SK-N-SH (cell line): ENCODE results near the gene TRAIP. TPM values are rescaled to one million over a fixed set of nuclear protein-coding genes. Genes with fewer than 3 reads are reported as not detected.

Experiments
- CTCF ChIA-PET: fragments of 300-600, 350-600 bp; formaldehyde crosslinking; extraction: SDS; loops from one replicate; lab custom pipeline; 2021; lab: Yijun Ruan, JAX
- POLR2A ChIA-PET: fragments of 350-600 bp; sonication (Branson Sonifier 250); formaldehyde crosslinking; extraction: SDS; loops from one replicate; lab custom pipeline; 2020; ENCODE audit warnings: antibody characterized with exemption, inconsistent platforms; lab: Yijun Ruan, JAX
- DNase-seq: peaks from one replicate; pipeline ENCODE4 v3.0.0; 2012
- H2AFZ ChIP-seq: fragments of 200-600 bp; sonication (generic); 2 replicates; pipeline ENCODE4 v1.8.1; 2016; ENCODE audit warnings: antibody characterized with exemption, mild to moderate bottlenecking, low read depth
- H3F3A ChIP-seq: fragments of 200-600 bp; sonication (generic); replicated peaks from 2 replicates; pipeline ENCODE3; 2016; ENCODE audit warnings: antibody characterized with exemption, mild to moderate bottlenecking; ENCODE audit not compliant: insufficient read depth
- H3K27ac ChIP-seq, 2 experiments: fragments of 200-500 bp in 1 of 2; fragments of 200-600 bp in 1 of 2; sonication (Bioruptor generic) in 1 of 2; sonication (generic), shearing (Covaris generic) in 1 of 2; 2 replicates each; pipeline versions ENCODE4 v1.5.1 to v1.6.1; 2014 to 2016; ENCODE audit warnings: low read depth in 2 of 2, inconsistent platforms in 1 of 2, low read length in 1 of 2, mild to moderate bottlenecking in 1 of 2, mixed read lengths in 1 of 2
- H3K27me3 ChIP-seq: fragments of 200-600 bp; sonication (generic), shearing (Covaris generic); 2 replicates; pipeline ENCODE4 v1.6.1; 2016; ENCODE audit warnings: mixed run types; ENCODE audit not compliant: insufficient read depth
- H3K36me3 ChIP-seq, 2 experiments: fragments of 200-500 bp in 1 of 2; fragments of 200-600 bp in 1 of 2; sonication (Bioruptor generic) in 1 of 2; sonication (generic) in 1 of 2; replicated peaks in 1 of 2; 2 replicates each; pipeline versions ENCODE3 to v1.5.1; 2014 to 2016; ENCODE audit warnings: low read length in 1 of 2, mild to moderate bottlenecking in 1 of 2; ENCODE audit not compliant: insufficient read depth in 2 of 2, control insufficient read depth in 1 of 2
- H3K4me1 ChIP-seq, 2 experiments: fragments of 200-500 bp in 1 of 2; fragments of 200-600 bp in 1 of 2; sonication (Bioruptor generic) in 1 of 2; sonication (generic), shearing (Covaris generic) in 1 of 2; 2 replicates each; pipeline versions ENCODE4 v1.5.1 to v1.6.1; 2014 to 2016; ENCODE audit warnings: low read depth in 1 of 2, low read length in 1 of 2, mixed run types in 1 of 2; ENCODE audit not compliant: insufficient read depth in 2 of 2, control insufficient read depth in 1 of 2
- H3K4me2 ChIP-seq: fragments of 200-600 bp; sonication (generic), shearing (Covaris generic); 2 replicates; pipeline ENCODE4 v1.6.1; 2017; ENCODE audit warnings: mixed run types
- H3K4me3 ChIP-seq, 2 experiments: fragments of 200-500 bp in 1 of 2; fragments of 200-600 bp in 1 of 2; sonication (Bioruptor generic) in 1 of 2; sonication (generic), shearing (Covaris generic) in 1 of 2; 2 replicates each; pipeline versions ENCODE4 v1.5.1 to v1.8.1; 2014 to 2016; ENCODE audit warnings: low read depth in 2 of 2, inconsistent platforms in 1 of 2, low read length in 1 of 2, mild to moderate bottlenecking in 1 of 2, mixed read lengths in 1 of 2, moderate library complexity in 1 of 2
- H3K79me2 ChIP-seq: fragments of 200-600 bp; sonication (generic); 2 replicates; pipeline ENCODE4 v1.8.1; 2017; ENCODE audit warnings: mild to moderate bottlenecking; ENCODE audit not compliant: insufficient read depth
- H3K9ac ChIP-seq: fragments of 200-600 bp; sonication (generic); 2 replicates; pipeline ENCODE4 v1.6.1; 2017; ENCODE audit warnings: mixed run types
- H3K9me2 ChIP-seq: fragments of 200-600 bp; sonication (generic); 2 replicates; pipeline ENCODE4 v1.6.1; 2017; ENCODE audit warnings: mixed run types
- H3K9me3 ChIP-seq: fragments of 200-600 bp; sonication (generic); 2 replicates; pipeline ENCODE4 v1.6.1; 2017; ENCODE audit warnings: mixed run types, mild to moderate bottlenecking, moderate library complexity
- H4K20me1 ChIP-seq: fragments of 200-600 bp; sonication (generic); 2 replicates; pipeline ENCODE4 v1.6.1; 2017; ENCODE audit warnings: mild to moderate bottlenecking, mixed run types; ENCODE audit not compliant: insufficient read depth
- FOSL2 ChIP-seq: IDR thresholded peaks from 2 replicates; pipeline ENCODE4 v1.4.0; 2012; ENCODE audit warnings: low read depth, mild to moderate bottlenecking, moderate library complexity, borderline replicate concordance
- GABPA ChIP-seq: IDR thresholded peaks from 2 replicates; pipeline ENCODE4 v1.4.0; 2012; ENCODE audit warnings: low read depth, mild to moderate bottlenecking
- MEF2A ChIP-seq: IDR thresholded peaks from 2 replicates; pipeline ENCODE4 v1.4.0; 2012; ENCODE audit warnings: low read depth, borderline replicate concordance
- MXI1 ChIP-seq: IDR thresholded peaks from 2 replicates; pipeline ENCODE4 v1.6.1; 2012; ENCODE audit warnings: mild to moderate bottlenecking, low read depth, low read length, improper control_type of control experiment
- NFIC ChIP-seq: IDR thresholded peaks from 2 replicates; pipeline ENCODE4 v1.4.0; 2012; ENCODE audit warnings: borderline replicate concordance
- NRF1 ChIP-seq: IDR thresholded peaks from 2 replicates; pipeline ENCODE4 v1.6.1; 2012; ENCODE audit warnings: low read depth, mild to moderate bottlenecking, low read length
- POLR2AphosphoS5 ChIP-seq: IDR thresholded peaks from 2 replicates; pipeline ENCODE4 v1.6.1; 2012; ENCODE audit warnings: low read depth, low read length
- SIN3A ChIP-seq: IDR thresholded peaks from 2 replicates; pipeline ENCODE4 v1.6.1; 2012; ENCODE audit warnings: low read depth, mild to moderate bottlenecking, low read length, moderate library complexity, borderline replicate concordance
- SMC3 ChIP-seq: IDR thresholded peaks from 2 replicates; pipeline ENCODE4 v1.6.1; 2012; ENCODE audit warnings: low read depth, low read length, improper control_type of control experiment
- TCF12 ChIP-seq: IDR thresholded peaks from 2 replicates; pipeline ENCODE4 v1.4.0; 2012
- WGBS: methylation state at CpG from one replicate; pipeline ENCODE4 v1.1.6; 2017; ENCODE audit warnings: low lambda C conversion rate; 5-methylcytosine and 5-hydroxymethylcytosine counted together
- polyA plus RNA-seq, 3 experiments: library from polyadenylated mRNA; depleted of rRNA; stranded (reverse); fragments of >200 nt; gene quantifications; 2 replicates each; pipeline ENCODE4 v1.2.3, GENCODE V29; 2012
- TF ChIP-seq, protein P1 (sequence below): IDR thresholded peaks from 2 replicates; pipeline ENCODE4 v1.6.1; 2012; ENCODE audit warnings: mild to moderate bottlenecking, low read depth, low read length, moderate library complexity
- TF ChIP-seq, protein P2 (sequence below): IDR thresholded peaks from 2 replicates; pipeline ENCODE4 v1.4.0; 2012; ENCODE audit warnings: low read depth, borderline replicate concordance
- TF ChIP-seq, protein P3 (sequence below): fragments of 200-600 bp; sonication (generic); IDR thresholded peaks from 2 replicates; pipeline ENCODE4 v1.6.1; 2017; ENCODE audit warnings: antibody characterized with exemption, mild to moderate bottlenecking, moderate library complexity

TRAIP gene
- polyA plus RNA-seq, 1 of the 3 experiments (the other 2 are of a cell fraction) = 8.1 TPM

DNA sequence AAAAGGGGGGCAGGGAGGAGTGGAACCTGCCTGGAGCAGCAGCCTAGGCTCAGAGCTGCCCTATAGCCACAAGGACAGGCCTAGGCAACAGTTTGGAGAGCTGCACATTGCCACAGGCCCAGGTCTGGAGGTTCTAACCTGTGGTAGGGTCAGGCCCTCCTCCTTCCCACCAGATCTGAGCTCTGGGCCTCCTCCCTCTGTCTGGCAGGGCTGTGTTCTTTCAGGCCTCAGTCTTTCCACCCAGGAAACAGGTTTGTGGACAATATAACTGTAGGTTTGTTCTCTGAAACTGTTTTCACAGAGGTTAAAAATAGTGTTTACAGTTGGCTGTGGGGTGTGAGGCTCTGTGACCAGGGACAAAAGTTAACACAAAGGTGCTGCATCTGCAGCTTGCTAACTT, 22.3 kb upstream of the TRAIP start:
- peaks cover 0 to 7% of the 10 kb centered on the region in 2 experiments; a peak in 1 of 4 replicates for H3K4me1 ChIP-seq
- H3K36me3 ChIP-seq = no peaks in the 10 kb centered on the region
- H4K20me1 ChIP-seq = no peaks in the 10 kb centered on the region
- no peak overlapping the region for H3K4me2 ChIP-seq
- POLR2A ChIA-PET = no interaction called here
- no peak overlapping the region for H3K27ac ChIP-seq
- H3F3A ChIP-seq = no peaks in the 10 kb centered on the region
- H3K4me3 ChIP-seq = no peak overlapping the region
- H3K27me3 ChIP-seq = no peaks in the 10 kb centered on the region; the same call in 1 of the 2 replicates
- CTCF ChIA-PET = interaction anchor here (1.0 to 1.3 kb wide), 2 partner anchors 39 to 339 kb away, joined by 3 to 6 read pairs; no protein-coding TSS in a partner anchor
- H2AFZ ChIP-seq = no peak overlapping the region
- no peak overlapping the region for H3K9ac ChIP-seq
- DNase-seq = no peak
- no peaks in the 10 kb centered on the region for H3K9me2 ChIP-seq
- H3K79me2 ChIP-seq = no peaks in the 10 kb centered on the region
- TF ChIP-seq FOSL2 = no peak
- no peaks in the 10 kb centered on the region for H3K9me3 ChIP-seq

DNA sequence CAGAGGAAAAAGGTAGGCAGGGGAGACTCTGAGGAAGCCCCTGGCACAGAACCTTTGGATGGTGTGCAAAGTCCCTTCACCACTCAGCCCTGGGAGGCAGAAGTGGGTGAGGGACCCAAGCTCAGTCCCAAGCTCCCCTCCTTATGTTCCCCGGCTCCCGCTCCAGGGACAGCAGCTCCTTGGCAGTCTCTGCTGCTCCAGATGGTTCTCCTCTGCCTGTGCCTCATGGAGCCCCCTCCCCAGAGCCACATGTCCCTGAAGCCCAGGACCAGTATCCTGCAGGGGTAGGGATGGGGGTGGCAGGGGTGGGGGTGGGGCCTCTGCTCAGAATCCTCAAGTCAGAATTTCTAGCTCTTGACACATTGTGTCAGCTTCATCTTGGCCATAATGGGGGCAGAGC, 21.4 kb upstream of the TRAIP start:
- H3F3A ChIP-seq = no peaks in the 10 kb centered on the region
- ChIA-PET CTCF (interaction anchor here (1.0 to 1.3 kb wide), 2 partner anchors 38 to 338 kb away, joined by 3 to 6 read pairs; no protein-coding TSS in a partner anchor), POLR2A (no interaction called here)
- H3K9ac ChIP-seq = no peak overlapping the region
- H3K9me3 ChIP-seq = no peaks in the 10 kb centered on the region
- DNase-seq = no peak
- H3K36me3 ChIP-seq = no peaks in the 10 kb centered on the region
- no peaks in the 10 kb centered on the region for H4K20me1 ChIP-seq
- no peaks in the 10 kb centered on the region for H3K79me2 ChIP-seq
- 90% methylated on average over 2 of the region's 2 CpGs for WGBS
- peaks cover 0 to 17% of the 10 kb centered on the region in 2 experiments; a peak in 1 of 4 replicates for H3K4me1 ChIP-seq
- H3K4me3 ChIP-seq = no peak overlapping the region
- H3K9me2 ChIP-seq = no peaks in the 10 kb centered on the region
- TF ChIP-seq, protein P1, sequence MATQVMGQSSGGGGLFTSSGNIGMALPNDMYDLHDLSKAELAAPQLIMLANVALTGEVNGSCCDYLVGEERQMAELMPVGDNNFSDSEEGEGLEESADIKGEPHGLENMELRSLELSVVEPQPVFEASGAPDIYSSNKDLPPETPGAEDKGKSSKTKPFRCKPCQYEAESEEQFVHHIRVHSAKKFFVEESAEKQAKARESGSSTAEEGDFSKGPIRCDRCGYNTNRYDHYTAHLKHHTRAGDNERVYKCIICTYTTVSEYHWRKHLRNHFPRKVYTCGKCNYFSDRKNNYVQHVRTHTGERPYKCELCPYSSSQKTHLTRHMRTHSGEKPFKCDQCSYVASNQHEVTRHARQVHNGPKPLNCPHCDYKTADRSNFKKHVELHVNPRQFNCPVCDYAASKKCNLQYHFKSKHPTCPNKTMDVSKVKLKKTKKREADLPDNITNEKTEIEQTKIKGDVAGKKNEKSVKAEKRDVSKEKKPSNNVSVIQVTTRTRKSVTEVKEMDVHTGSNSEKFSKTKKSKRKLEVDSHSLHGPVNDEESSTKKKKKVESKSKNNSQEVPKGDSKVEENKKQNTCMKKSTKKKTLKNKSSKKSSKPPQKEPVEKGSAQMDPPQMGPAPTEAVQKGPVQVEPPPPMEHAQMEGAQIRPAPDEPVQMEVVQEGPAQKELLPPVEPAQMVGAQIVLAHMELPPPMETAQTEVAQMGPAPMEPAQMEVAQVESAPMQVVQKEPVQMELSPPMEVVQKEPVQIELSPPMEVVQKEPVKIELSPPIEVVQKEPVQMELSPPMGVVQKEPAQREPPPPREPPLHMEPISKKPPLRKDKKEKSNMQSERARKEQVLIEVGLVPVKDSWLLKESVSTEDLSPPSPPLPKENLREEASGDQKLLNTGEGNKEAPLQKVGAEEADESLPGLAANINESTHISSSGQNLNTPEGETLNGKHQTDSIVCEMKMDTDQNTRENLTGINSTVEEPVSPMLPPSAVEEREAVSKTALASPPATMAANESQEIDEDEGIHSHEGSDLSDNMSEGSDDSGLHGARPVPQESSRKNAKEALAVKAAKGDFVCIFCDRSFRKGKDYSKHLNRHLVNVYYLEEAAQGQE = no peak
- TF ChIP-seq POLR2AphosphoS5 (no peak), SMC3 (no peak), MXI1 (no peak), GABPA (no peak), NFIC (no peak), MEF2A (no peak), TCF12 (no peak), NRF1 (no peak), SIN3A (no peak)
- TF ChIP-seq, protein P2, sequence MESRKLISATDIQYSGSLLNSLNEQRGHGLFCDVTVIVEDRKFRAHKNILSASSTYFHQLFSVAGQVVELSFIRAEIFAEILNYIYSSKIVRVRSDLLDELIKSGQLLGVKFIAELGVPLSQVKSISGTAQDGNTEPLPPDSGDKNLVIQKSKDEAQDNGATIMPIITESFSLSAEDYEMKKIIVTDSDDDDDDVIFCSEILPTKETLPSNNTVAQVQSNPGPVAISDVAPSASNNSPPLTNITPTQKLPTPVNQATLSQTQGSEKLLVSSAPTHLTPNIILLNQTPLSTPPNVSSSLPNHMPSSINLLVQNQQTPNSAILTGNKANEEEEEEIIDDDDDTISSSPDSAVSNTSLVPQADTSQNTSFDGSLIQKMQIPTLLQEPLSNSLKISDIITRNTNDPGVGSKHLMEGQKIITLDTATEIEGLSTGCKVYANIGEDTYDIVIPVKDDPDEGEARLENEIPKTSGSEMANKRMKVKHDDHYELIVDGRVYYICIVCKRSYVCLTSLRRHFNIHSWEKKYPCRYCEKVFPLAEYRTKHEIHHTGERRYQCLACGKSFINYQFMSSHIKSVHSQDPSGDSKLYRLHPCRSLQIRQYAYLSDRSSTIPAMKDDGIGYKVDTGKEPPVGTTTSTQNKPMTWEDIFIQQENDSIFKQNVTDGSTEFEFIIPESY = no peak
- TF ChIP-seq, protein P3, sequence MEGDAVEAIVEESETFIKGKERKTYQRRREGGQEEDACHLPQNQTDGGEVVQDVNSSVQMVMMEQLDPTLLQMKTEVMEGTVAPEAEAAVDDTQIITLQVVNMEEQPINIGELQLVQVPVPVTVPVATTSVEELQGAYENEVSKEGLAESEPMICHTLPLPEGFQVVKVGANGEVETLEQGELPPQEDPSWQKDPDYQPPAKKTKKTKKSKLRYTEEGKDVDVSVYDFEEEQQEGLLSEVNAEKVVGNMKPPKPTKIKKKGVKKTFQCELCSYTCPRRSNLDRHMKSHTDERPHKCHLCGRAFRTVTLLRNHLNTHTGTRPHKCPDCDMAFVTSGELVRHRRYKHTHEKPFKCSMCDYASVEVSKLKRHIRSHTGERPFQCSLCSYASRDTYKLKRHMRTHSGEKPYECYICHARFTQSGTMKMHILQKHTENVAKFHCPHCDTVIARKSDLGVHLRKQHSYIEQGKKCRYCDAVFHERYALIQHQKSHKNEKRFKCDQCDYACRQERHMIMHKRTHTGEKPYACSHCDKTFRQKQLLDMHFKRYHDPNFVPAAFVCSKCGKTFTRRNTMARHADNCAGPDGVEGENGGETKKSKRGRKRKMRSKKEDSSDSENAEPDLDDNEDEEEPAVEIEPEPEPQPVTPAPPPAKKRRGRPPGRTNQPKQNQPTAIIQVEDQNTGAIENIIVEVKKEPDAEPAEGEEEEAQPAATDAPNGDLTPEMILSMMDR = no peak
- H3K4me2 ChIP-seq = no peak overlapping the region
- no peak overlapping the region for H2AFZ ChIP-seq
- H3K27me3 ChIP-seq = no peaks in the 10 kb centered on the region; the same call in 1 of the 2 replicates
- H3K27ac ChIP-seq = no peak overlapping the region
